Activated naive CD4-positive, alpha-beta T cell treated with anti-CD3 and anti-CD28 coated beads, Interleukin-2, amount 50 U/mL, for 72 hours (primary cell): Measurements from ENCODE around the gene CACNA1E. TPM values are rescaled to one million over a fixed set of nuclear protein-coding genes. Genes with fewer than 3 reads are reported as not detected.

ENCODE experiments used
- ATAC-seq, 2 donors: fragments of 150-1000 bp; cut with Tn5 transposase; 2 replicates each; pipeline ENCODE4 v1.10.0; 2021; ENCODE audit warnings: mild to moderate bottlenecking in 2 of 2, moderate library complexity in 2 of 2
- DNase-seq, 2 donors: peaks; one replicate each; pipeline ENCODE4 v3.0.0; 2021 to 2022; ENCODE audit warnings: low spot score in 2 of 2
- H3K27ac Mint-ChIP-seq, 2 donors: one replicate each; pipeline ENCODE4 v1.8.0; 2022; ENCODE audit warnings: mild to moderate bottlenecking in 2 of 2, mixed read lengths in 2 of 2
- H3K36me3 Mint-ChIP-seq, 2 donors: one replicate each; pipeline ENCODE4 v1.8.0; 2022; ENCODE audit warnings: mixed read lengths in 2 of 2
- H3K9me3 Mint-ChIP-seq, 2 donors: one replicate each; pipeline ENCODE4 v1.8.0; 2022; ENCODE audit warnings: mixed read lengths in 2 of 2
- total RNA-seq, 2 donors: library from RNA; stranded (reverse); gene quantifications; one replicate each; pipeline ENCODE4 v1.2.3, GENCODE V29; 2022

Gene CACNA1E
- total RNA-seq, 2 donors from 2014 or later: 0.02 to 0.16 TPM

DNA sequence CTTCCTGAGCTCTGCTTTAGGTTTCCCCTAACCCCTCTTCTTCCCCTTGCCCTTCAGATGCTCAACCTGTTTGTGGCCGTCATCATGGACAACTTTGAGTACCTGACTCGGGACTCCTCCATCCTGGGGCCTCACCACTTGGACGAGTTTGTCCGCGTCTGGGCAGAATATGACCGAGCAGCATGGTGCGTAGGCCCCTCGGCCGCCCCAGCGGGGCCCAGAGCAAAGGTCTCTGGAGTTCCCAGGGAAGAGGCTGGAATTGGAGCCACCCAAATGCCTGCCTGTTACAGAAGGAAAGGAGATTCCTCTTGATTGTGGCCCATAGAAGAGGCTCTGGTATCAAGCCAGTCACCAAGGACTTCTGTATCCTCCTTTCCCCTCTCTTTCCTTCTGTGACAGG lies 292.7 kb downstream of the CACNA1E start:
- Mint-ChIP-seq H3K9me3 (no peaks in the 10 kb centered on the region), H3K36me3 (no peaks in the 10 kb centered on the region), H3K27ac (no peak overlapping the region)
- ATAC-seq: no peak
- no peak for DNase-seq

DNA sequence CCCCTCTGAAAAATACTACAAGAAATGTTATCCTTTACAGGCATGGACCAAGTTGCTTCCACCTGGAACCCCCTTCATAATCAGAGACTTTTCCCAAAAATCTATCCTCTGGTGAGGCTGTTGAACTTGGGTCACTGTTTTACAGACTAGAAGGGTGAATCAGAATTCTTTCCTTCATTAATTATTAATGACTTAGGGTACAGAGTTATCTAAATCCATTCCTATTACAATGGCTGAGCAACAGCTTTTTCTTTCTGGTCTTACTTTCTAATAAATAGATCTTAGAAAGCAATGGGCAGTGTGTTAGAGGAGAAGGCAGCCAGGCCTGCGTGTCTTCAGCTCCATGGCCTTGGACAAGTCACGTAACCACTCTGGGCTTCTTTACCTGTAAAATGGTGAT lies 294.0 kb downstream of the CACNA1E start:
- Mint-ChIP-seq H3K9me3 (no peaks in the 10 kb centered on the region), H3K27ac (no peak overlapping the region), H3K36me3 (no peaks in the 10 kb centered on the region)
- ATAC-seq (no peak), DNase-seq (no peak)

DNA sequence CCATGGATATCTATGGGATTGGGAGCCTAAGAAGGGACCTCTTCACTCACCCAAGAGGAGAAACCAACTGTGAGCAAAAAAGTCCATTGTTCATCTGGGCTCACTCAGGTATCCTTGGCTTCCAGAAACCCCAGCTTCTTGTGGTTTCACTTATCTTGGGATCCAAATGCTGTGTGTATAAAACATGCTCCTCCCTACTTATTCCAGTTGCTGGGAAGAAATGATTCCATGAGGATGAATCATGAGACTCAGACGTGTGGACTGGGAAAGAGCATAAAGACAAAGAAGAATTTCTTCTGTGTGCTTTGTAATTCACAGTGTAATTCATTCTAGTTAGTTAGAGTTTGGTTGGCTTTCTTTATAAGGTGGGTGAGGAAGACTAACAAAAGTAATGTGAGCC lies 294.5 kb downstream of the CACNA1E start:
- H3K9me3 Mint-ChIP-seq: no peaks in the 10 kb centered on the region
- H3K36me3 Mint-ChIP-seq: no peaks in the 10 kb centered on the region
- DNase-seq (no peak), ATAC-seq (no peak)
- H3K27ac Mint-ChIP-seq: no peak overlapping the region

DNA sequence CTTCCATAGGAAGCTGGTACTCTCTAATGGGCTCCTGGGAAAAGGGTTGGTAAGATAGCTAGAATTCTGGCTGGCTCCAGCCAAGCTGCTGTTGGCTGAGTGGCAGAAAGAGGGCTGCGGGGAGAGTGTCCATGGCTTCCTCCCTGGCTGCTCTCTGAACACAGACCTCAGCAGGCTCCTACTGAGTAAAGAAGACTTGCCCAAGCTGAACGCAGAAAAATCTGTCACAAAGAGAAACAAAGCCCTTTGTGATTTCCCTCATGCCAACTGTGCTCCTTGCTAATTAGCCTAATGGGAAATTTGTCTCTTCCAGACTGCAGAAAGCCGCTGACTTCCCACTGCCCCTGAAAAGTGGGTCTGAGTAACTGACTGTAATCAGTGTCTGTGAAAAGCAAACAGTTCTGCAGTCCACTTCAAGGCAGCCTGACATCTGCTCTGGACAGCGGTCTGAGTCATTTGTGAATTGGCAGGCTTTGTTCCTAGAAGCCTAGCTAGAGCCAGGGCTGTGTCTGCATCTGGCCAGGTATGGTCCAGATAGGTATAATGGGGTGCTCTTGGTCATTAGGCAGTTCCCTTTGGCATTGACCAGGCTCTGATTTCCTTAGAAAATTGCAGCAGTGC lies 295.4 kb downstream of the CACNA1E start:
- no peak for DNase-seq
- no peak for ATAC-seq
- Mint-ChIP-seq H3K9me3 (no peaks in the 10 kb centered on the region), H3K27ac (no peak overlapping the region), H3K36me3 (no peaks in the 10 kb centered on the region)

DNA sequence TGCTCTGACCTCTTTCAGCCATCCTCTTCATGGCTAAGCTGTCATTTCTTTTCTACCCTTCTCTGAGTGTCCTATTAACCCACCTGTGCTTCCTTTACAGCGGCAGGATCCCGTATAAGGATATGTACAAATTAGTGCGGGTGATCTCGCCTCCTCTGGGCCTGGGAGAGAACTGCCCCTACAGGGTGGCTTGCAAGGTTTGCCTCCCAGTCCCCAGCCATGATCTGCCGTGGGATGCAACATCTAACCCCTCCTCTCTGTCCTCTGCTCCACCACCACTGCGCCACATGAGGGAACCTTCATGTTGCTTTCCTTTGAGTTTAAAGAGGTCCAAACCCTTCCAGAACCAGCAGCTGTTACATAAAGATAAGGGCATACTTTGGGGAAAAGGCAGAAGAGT lies 296.0 kb downstream of the CACNA1E start:
- no peaks in the 10 kb centered on the region for H3K9me3 Mint-ChIP-seq
- no peaks in the 10 kb centered on the region for H3K36me3 Mint-ChIP-seq
- H3K27ac Mint-ChIP-seq: no peak overlapping the region
- ATAC-seq (no peak), DNase-seq (no peak)

DNA sequence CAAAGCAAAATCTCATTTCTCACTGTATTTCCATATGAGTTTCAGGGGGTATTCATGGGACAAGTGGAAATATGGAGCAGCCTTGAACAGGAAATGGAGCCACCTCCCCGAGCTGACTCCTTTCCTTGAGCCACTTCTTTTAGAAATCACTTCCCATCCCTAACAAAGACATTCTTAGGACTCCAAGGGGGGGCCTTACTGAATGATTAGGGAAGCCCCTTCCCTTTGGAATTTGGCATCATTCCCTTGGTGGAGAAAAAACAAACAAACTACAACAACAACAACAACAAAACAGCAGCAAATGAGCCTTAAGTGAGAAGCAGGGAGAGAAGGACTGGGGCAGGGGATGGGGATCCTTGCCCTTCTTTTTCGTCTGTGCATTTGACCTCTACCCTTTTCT lies 299.9 kb downstream of the CACNA1E start:
- Mint-ChIP-seq H3K27ac (no peak overlapping the region), H3K36me3 (no peaks in the 10 kb centered on the region), H3K9me3 (peaks cover 5 to 8% of the 10 kb centered on the region in 2 donors)
- ATAC-seq: no peak
- DNase-seq: no peak

DNA sequence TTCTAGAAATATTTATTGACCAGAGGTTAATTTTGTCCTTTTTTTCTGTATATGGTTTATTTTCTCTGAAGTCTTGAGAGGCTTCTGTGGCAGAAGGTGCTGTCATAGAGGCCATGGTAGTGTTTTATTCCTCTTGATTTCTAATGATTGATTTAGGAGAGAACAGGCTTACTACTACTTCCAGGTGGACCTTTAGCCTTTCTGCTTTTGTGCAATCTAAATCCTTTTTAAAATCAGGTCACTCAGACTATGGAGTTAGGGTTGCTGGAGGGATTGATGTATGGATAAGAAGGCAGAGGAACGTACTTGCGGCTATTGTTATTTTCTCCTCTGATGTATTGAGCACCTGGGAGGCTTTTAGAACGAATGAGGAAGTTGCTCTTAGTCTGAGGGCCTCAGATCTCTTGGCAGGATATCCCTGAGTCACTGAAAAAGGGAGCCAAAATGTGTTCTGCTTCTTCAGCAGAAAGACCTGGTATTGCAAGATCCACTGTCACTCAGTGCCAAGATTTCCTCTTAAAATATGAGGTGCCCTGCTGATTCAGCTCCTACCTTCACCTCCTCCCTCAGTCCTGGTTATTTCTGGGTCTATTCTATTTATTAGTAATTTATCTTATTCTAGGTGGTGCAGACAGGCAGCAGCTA lies 300.8 kb downstream of the CACNA1E start:
- DNase-seq (no peak), ATAC-seq (no peak)
- Mint-ChIP-seq H3K36me3 (no peaks in the 10 kb centered on the region), H3K9me3 (peaks cover 5 to 9% of the 10 kb centered on the region in 2 donors), H3K27ac (no peak overlapping the region)

DNA sequence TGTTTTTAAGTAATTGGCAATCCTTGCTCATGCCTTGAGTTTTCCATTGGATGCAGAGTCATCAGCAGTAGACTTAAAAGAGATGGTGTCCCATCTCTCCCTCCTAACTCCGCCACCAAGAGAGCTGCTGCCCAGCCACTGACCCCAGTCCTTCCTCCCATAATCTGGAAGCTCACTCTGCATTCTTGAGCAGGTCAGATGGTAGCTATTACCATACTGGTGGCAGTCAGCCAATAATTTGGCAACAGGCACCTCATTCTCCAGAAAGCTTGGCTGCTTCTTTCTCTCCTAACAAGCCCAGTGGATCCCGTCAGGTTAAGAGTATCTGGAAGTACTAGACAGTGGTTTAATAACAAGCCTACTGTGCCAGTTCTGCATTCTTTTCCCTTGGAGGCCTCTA lies 306.1 kb downstream of the CACNA1E start:
- ATAC-seq: no peak
- Mint-ChIP-seq H3K9me3 (peaks cover 5 to 9% of the 10 kb centered on the region in 2 donors), H3K36me3 (no peaks in the 10 kb centered on the region), H3K27ac (no peak overlapping the region)
- DNase-seq: no peak

DNA sequence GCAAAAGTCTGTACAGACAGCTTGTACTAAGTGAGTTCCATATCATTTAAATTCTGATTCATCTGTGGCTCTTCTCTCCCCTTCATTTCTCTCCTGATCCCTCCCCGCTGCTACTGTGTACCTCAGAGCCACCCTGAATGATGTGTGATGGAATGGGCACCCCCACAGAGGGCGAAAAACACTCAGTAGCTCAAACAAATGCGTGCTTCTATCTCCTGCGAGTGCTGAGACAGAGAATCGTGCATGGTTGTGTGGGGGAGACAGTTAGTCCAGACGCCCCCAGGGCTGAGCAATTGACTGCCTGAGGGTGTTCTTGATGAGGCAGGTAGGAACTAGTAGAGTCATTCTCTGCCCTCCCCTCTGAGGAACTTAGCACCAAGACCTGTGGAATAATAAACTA lies 308.4 kb downstream of the CACNA1E start:
- Mint-ChIP-seq H3K36me3 (no peaks in the 10 kb centered on the region), H3K9me3 (peaks cover 5 to 9% of the 10 kb centered on the region in 2 donors)

DNA sequence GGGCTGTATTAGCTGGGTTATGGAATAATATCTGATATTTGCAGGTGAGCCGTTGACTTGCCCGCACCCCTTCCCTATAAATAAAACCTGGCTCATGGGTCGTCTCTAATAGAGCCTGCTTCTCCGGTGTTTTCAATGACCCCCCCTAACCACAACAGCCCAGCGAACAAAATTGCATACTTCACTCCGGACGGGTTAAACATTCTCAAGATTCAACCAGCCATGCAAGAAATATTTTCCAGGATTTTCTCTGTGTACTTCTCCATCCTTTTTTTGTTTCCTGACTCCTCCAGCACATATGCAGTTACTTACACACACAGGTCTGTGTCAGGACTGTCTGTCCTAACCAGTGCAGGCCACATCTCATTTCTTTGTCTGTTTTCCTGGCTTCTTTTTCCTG lies 310.5 kb downstream of the CACNA1E start:
- Mint-ChIP-seq H3K36me3 (no peaks in the 10 kb centered on the region), H3K9me3 (no peaks in the 10 kb centered on the region), H3K27ac (no peak overlapping the region)
- no peak for ATAC-seq
- DNase-seq: no peak

More for the DNA sequence above, 308.4 kb downstream of the CACNA1E start:
- ATAC-seq (no peak), DNase-seq (no peak)
- H3K27ac Mint-ChIP-seq: no peak overlapping the region

DNA sequence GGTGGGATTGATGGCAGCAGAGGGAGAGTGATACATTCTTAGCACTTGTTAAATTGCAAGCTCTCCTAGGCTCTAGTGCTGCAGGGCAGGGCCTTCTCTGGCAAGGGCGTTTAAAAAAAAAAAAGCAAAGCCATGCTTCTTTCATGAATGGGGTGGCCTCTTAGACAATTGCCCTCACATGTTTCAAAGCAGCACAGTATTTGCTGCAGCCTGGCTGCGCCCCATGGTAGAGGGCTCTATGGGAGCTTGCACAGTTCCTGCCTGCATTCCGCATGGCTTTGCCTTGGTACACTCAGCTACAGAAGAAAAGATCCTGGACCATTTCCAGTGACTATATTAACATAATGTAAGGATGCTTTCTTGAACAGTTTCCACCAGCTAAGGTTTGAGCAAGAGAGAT lies 311.0 kb downstream of the CACNA1E start:
- Mint-ChIP-seq H3K36me3 (no peaks in the 10 kb centered on the region), H3K9me3 (no peaks in the 10 kb centered on the region), H3K27ac (no peak overlapping the region)
- ATAC-seq: no peak
- DNase-seq: no peak

DNA sequence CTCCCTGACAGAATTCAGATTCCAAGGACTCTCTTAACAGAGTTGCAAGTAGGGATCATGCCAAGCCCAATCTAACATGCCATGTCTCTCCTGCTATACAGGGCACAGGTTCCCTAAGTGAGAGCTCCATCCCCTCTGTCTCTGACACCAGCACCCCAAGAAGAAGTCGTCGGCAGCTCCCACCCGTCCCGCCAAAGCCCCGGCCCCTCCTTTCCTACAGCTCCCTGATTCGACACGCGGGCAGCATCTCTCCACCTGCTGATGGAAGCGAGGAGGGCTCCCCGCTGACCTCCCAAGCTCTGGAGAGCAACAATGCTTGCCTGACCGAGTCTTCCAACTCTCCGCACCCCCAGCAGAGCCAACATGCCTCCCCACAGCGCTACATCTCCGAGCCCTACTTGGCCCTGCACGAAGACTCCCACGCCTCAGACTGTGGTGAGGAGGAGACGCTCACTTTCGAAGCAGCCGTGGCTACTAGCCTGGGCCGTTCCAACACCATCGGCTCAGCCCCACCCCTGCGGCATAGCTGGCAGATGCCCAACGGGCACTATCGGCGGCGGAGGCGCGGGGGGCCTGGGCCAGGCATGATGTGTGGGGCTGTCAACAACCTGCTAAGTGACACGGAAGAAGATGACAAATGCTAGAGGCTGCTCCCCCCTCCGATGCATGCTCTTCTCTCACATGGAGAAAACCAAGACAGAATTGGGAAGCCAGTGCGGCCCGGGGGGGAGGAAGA lies 315.0 kb downstream of the CACNA1E start:
- ATAC-seq (no peak), DNase-seq (no peak)
- no peaks in the 10 kb centered on the region for H3K36me3 Mint-ChIP-seq
- no peaks in the 10 kb centered on the region for H3K9me3 Mint-ChIP-seq
- H3K27ac Mint-ChIP-seq: no peak overlapping the region

DNA sequence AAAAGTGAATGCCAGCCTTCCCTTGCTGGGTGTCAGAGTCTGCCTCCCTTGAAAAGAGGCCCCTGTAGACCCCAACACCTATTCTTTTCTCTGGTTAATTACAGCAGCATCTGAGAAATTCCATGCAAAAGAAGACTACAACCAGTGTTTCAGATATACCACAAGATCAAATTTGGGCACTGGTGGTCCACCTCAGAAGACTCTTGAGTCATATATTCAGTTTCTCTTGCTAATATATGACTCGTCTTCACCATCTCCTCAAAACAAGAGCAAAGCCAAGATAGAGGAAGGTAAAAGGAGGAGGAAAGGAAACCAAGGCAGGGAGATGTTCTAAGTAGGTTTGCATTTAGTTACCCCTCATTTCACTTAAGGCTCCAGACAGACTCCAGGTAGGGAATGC lies 318.3 kb downstream of the CACNA1E start:
- ATAC-seq (peak; percentile 45 to 80), DNase-seq (no peak)
- Mint-ChIP-seq H3K9me3 (no peaks in the 10 kb centered on the region), H3K36me3 (no peaks in the 10 kb centered on the region), H3K27ac (no peak overlapping the region)

DNA sequence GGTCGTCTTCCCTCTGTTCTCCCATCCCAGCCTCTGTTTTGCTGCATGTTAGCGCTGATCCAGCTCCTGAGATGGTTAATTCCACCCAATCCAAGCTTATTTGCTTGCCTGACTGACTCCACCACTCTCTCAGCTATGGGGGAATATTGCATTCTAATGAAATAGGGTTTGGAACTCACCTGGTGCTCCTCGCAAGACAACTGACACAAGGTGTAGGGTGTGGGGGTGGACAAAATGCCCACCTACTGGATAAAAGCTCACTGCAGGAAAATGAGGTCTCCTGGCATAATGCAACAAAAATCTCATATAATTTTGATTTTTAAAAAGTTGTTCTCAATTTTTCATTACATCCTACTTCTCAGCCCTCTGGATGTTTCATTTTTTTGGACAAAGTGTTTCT lies 319.1 kb downstream of the CACNA1E start:
- H3K9me3 Mint-ChIP-seq: no peaks in the 10 kb centered on the region
- no peak overlapping the region for H3K27ac Mint-ChIP-seq
- ATAC-seq: no peak
- H3K36me3 Mint-ChIP-seq: no peaks in the 10 kb centered on the region
- DNase-seq: no peak

DNA sequence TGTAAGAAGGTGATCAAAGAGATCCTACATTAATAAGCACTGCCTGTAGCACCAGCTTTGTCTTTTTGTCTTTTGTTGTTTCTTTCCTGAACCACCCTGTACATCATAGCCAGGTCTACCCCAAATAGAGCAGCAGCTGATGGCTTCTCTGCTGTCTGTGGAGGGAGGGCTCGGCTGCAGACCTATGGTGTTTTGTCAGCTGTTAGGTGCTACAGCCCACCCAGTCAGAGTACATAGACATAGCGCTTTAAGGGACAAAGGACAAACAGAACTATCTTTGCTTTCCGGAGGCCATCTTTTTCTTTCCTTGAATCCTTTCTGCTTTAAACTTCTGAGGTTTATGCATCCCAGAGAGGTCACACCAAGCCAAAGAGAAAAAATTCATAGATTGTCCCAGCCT lies 320.1 kb downstream of the CACNA1E start:
- H3K36me3 Mint-ChIP-seq: no peaks in the 10 kb centered on the region
- no peaks in the 10 kb centered on the region for H3K9me3 Mint-ChIP-seq
- no peak overlapping the region for H3K27ac Mint-ChIP-seq
- DNase-seq (no peak), ATAC-seq (no peak)

DNA sequence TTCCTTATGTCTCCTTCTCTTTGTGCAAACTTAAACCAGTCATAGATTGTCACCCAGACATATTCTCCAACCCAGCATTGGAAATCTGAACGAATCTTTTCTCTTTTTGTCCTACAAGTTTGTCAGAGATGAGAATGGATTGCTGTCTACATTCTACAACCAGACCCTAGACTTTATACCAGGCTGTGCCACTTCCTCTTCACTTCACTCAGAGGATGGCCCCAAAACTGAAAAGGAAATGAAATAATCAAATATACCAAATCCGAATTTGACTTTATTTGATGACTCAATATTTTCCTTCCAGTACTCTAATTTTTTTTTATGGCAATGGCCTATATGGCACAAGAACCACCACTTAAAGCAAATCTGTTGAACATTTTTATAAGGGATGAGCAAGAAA lies 321.7 kb downstream of the CACNA1E start:
- no peaks in the 10 kb centered on the region for H3K9me3 Mint-ChIP-seq
- peak in 1 of 2 donors; percentile 76 for ATAC-seq
- no peak overlapping the region for H3K27ac Mint-ChIP-seq
- no peak for DNase-seq
- no peaks in the 10 kb centered on the region for H3K36me3 Mint-ChIP-seq

DNA sequence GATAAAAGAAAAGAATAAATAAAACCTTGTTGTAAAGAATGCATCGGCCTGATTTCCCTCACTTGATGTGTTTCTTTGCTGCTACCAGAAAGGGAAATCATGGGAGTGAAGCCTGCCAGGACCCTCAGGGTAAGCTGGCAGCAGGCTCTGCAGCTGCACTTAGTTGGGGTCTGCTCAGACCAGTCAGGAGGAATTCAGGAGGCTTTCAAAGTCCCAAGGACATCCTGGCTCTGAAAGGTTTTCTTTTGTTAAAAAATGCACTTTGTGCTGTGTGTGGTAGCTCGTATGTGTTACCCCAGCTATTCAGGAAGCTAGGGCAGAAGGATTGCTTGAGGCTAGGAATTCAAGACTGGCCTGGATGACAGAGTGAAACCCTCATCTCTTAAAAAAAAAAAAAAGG lies 323.4 kb downstream of the CACNA1E start:
- no peaks in the 10 kb centered on the region for H3K36me3 Mint-ChIP-seq
- DNase-seq (no peak), ATAC-seq (no peak)
- H3K9me3 Mint-ChIP-seq: no peaks in the 10 kb centered on the region
- H3K27ac Mint-ChIP-seq: no peak overlapping the region

DNA sequence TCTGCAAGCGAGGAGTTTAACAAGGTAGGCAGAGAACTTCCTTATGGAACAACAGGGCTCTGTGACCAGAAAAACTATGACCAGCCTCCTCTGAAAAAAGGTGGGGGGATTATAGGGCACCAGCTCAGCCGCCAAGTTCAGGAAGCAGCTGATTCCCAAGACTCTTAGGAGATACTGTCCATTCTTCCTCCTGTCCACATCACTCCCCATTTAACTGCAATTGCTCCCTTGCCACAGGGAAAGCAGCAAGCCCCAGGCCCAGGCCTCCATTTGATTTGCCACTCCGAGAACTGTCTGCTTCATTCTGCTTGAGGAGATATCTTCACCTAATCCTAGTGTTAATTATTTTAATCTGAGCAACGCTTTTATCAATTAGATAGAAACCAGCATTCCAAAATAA lies 323.9 kb downstream of the CACNA1E start:
- Mint-ChIP-seq H3K9me3 (no peaks in the 10 kb centered on the region), H3K36me3 (no peaks in the 10 kb centered on the region), H3K27ac (no peak overlapping the region)
- DNase-seq (no peak), ATAC-seq (no peak)
